Cardiac fibroblast (primary cell): ENCODE measurements around the gene ZNF554.

Experiments used
- DNase-seq, 2 donors: peaks; one replicate each; pipeline versions ENCODE4 v3.0.0 to v3.0.0-alpha.2; 2010; ENCODE audit warnings: low read depth in 2 of 2
- H3K4me3 ChIP-seq, 2 donors: replicated peaks in 1 of 2; 1 replicate in 1 of 2; 2 replicates in 1 of 2; pipeline ENCODE4 v1.5.1; 2011; ENCODE audit warnings: low read depth in 2 of 2, low read length in 2 of 2, mild to moderate bottlenecking in 2 of 2, moderate library complexity in 1 of 2
- TF ChIP-seq, protein P1 (sequence below): IDR thresholded peaks from one replicate; pipeline ENCODE4 v1.5.1; 2011; ENCODE audit warnings: low read depth, mild to moderate bottlenecking, low read length, inconsistent platforms

Gene ZNF554

DNA sequence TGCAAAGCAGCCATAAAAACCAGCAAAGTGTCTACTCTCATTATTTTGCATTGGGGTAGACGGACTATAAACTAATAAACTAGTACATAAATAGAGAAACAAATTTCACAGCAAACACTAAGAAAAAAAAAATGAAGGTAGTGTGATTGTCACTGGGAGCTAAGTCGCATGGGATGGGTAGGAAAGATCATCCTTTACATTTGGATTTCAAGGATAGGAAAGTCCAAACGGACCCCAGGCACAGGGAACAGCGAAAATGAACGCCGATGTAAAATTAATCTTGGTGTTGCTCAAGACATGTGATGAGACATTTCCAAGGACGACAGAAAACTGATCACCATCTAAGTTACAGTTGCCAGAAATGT is 35.9 kb upstream of the ZNF554 start:
- TF ChIP-seq, protein P1, sequence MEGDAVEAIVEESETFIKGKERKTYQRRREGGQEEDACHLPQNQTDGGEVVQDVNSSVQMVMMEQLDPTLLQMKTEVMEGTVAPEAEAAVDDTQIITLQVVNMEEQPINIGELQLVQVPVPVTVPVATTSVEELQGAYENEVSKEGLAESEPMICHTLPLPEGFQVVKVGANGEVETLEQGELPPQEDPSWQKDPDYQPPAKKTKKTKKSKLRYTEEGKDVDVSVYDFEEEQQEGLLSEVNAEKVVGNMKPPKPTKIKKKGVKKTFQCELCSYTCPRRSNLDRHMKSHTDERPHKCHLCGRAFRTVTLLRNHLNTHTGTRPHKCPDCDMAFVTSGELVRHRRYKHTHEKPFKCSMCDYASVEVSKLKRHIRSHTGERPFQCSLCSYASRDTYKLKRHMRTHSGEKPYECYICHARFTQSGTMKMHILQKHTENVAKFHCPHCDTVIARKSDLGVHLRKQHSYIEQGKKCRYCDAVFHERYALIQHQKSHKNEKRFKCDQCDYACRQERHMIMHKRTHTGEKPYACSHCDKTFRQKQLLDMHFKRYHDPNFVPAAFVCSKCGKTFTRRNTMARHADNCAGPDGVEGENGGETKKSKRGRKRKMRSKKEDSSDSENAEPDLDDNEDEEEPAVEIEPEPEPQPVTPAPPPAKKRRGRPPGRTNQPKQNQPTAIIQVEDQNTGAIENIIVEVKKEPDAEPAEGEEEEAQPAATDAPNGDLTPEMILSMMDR = no peak
- H3K4me3 ChIP-seq = peak overlapping the region in 1 of 2 donors; percentile 28
- no peak for DNase-seq

DNA sequence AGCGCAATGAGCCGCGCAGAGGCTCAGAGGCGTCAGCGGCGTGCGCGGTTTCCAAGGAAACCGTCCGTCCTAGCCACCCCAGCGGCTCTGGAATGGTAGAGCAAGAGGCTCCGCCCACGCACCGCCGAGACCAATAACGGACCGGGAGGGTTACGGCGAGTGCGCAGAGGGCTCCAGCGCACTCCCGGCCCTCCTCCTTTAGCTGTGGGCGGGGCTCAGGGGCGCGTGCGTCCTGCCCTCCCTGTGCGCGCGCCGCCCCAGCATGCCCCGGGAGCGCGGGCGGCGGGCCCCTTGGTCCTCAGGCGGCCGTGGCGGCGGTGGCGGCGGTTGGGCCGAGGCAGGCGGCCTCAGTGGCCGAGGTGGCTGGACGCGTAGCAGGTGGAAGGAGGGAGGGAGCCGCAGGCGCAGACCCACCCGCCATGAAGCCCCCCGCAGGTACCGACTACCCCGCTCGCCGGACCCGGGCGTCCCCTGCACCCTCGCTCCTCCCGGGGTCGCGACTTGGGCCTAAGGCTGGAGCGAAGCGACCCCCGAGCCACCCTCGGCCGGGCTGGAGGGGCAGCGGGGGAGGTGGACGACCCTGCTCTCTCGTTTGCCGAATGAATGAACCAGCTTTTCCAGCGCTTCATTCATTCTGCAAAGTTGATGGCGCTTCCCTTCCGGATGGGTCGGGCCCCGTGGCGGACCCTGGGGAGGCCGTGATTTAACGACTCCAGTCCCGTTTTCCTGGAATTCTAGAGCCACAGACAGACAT is 34.2 kb upstream of the ZNF554 start, which contains the start of gene THOP1:
TSS of gene THOP1 (plus strand) at position 260 of the 754 bp plus-strand sequence. CDS start at position 420, 160 bp downstream.
- DNase-seq = peak; percentile 99
- H3K4me3 ChIP-seq = peak within 1 kb of the TSS; percentile 76 to 88
- TF ChIP-seq, protein P1 = no peak

DNA sequence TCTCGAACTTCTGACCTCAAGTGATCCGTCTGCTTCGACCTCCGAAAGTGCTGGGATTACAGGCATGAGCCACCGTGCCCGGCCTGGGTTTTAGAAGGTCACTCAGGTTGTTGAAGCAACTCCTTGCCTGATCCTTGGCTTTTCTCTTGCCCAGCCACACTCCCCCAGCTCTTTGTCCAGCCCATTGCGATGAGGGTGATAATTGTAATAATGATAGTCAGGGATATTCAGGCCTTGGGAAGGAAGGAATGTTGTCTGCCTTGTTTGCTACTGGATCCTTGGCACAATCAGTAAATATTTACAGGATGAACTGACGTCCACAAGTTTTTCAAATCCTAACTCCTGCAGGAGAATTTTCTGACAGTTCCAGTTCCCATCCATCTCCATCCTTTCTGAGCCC is 32.6 kb upstream of the ZNF554 start:
- TF ChIP-seq, protein P1 = no peak
- no peak overlapping the region for H3K4me3 ChIP-seq
- DNase-seq = no peak

GRCh38 chr19:2788237-2788636 is 31.4 kb upstream of the ZNF554 start:
- TF ChIP-seq, protein P1 = no peak
- H3K4me3 ChIP-seq = no peak overlapping the region
- DNase-seq = no peak

- no peak for DNase-seq
- TF ChIP-seq, protein P1 = no peak
- no peak overlapping the region for H3K4me3 ChIP-seq
Observed at GRCh38 chr19:2790194-2790556, 29.5 kb upstream of the ZNF554 start.

- DNase-seq = no peak
- no peak overlapping the region for H3K4me3 ChIP-seq
- TF ChIP-seq, protein P1 = no peak
Observed at GRCh38 chr19:2790557-2791271, 29.0 kb upstream of the ZNF554 start.
